Measurements from ENCODE around the gene ABHD14A.
"Not testable (repeated sequence)": the region's sequence is repeated elsewhere in the genome, so short reads cannot be mapped to it uniquely, and the experiment has no call there.

Gene ABHD14A

DNA sequence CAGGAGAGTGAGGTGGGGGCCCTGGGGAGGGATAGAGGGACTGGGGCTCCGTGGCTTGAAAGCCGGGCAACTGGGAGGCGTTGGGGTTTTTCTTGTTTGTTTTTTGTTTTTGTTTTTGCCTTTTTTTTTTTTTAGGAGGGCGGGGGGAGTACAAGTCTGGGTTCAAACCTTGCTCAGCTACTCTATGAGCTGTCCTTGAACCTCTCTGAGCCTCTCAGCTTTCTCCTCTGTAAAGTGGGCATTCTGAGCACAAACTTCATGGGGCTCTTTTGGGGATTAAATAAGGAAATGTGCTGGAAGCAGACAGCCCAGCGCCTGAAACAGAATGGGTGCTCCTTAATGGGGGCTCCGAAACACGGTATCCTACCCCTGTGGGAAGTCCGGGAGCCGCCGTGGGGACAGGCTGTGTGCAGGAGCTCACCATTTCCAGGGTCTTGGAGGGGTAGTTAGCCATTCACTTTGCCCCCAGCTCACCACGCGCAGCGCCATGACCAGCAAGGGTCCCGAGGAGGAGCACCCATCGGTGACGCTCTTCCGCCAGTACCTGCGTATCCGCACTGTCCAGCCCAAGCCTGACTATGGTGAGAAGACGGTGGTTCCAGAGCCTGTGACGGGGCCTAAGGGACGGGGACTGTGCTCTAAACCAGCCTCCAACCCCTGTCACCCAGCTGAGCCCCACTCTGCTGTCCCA is 8.9 kb downstream of the ABHD14A start:
- TF ChIP-seq, protein P1, sequence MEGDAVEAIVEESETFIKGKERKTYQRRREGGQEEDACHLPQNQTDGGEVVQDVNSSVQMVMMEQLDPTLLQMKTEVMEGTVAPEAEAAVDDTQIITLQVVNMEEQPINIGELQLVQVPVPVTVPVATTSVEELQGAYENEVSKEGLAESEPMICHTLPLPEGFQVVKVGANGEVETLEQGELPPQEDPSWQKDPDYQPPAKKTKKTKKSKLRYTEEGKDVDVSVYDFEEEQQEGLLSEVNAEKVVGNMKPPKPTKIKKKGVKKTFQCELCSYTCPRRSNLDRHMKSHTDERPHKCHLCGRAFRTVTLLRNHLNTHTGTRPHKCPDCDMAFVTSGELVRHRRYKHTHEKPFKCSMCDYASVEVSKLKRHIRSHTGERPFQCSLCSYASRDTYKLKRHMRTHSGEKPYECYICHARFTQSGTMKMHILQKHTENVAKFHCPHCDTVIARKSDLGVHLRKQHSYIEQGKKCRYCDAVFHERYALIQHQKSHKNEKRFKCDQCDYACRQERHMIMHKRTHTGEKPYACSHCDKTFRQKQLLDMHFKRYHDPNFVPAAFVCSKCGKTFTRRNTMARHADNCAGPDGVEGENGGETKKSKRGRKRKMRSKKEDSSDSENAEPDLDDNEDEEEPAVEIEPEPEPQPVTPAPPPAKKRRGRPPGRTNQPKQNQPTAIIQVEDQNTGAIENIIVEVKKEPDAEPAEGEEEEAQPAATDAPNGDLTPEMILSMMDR (conservative IDR thresholded peaks at IDR 0.05; ENCODE audit: low read depth, low read length), result no peak
- H3K4me3 ChIP-seq (ENCODE audit: low read length), result peak overlapping the region; percentile 44
- DNase-seq (ENCODE audit: low read depth), result no peak

DNA sequence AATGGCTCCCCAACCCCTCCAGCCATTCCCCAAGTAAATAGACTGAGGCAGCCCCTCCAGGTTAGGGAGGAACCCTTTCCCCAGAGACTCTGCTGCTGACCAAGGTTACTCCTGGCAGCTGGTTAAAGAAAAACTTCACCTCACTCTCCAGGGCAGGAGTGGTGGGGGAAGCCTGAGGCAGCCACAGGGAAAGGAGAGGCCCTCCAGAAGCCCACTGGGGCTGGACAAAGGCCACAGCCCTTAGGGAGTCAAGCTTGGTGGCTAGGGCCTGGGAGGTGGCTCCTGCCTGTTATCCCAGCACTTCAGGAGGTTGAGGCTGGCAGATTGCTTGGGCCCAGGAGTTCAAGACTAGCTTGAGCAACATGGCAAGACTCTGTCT is 9.4 kb downstream of the ABHD14A start:
- TF ChIP-seq, protein P1 (conservative IDR thresholded peaks at IDR 0.05; ENCODE audit: low read depth, low read length), result no peak
- DNase-seq (ENCODE audit: low read depth), result no peak
- peak overlapping the region; percentile 44 for H3K4me3 ChIP-seq (ENCODE audit: low read length)

DNA sequence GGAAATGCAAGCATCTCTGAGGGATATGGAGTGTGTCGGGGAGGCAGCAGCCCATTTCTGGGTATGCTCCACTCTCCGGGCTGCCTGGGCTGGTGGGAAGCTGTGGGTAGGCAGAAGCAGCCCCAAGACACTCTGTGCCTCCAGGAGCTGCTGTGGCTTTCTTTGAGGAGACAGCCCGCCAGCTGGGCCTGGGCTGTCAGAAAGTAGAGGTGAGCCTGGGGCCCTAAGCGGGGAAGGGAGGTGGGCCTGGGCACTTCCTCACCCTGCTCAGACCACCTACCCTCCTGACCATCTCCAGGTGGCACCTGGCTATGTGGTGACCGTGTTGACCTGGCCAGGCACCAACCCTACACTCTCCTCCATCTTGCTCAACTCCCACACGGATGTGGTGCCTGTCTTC is 10.2 kb downstream of the ABHD14A start:
- DNase-seq (ENCODE audit: low read depth), result no peak
- TF ChIP-seq, protein P1 (conservative IDR thresholded peaks at IDR 0.05; ENCODE audit: low read depth, low read length), result no peak
- H3K4me3 ChIP-seq (ENCODE audit: low read length), result no peak overlapping the region

DNA sequence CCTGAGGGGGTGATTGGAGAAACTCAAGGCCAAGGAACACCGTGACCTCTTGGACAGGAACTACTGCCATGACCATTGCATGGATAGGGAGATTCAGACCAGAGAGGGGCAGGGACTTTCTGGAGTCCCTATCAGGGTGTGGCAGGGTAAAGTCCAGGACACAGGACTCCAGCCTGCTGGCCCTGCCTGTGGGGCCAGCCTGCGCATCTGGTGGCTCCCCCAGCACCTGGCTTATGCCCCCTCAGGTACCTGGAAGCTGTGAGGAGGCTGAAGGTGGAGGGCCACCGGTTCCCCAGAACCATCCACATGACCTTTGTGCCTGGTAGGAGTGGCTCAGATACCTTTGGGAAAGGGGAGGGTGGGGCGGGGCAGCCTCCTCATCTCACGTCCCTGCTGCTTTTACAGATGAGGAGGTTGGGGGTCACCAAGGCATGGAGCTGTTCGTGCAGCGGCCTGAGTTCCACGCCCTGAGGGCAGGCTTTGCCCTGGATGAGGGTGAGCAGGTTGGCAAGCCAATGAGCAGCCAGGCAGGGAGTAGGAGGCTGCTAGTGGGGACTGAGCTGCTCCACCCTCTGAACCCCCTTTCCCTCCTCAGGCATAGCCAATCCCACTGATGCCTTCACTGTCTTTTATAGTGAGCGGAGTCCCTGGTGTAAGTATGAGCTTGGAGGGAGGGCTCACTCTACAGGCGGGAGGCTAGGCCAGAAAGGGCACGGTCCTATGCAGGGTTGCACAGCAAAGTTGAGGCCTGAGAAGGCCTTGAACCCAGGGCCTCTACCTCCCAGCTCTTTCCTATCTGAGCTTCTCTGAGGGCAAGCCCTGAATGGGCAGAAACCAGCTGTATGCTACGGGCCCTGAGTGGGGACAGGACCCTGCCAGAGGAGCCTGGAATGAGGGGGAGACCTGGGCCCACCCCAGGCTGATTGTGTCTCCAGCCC is 11.4 kb downstream of the ABHD14A start:
- DNase-seq (ENCODE audit: low read depth), result no peak
- TF ChIP-seq, protein P1 (conservative IDR thresholded peaks at IDR 0.05; ENCODE audit: low read depth, low read length), result no peak
- no peak overlapping the region for H3K4me3 ChIP-seq (ENCODE audit: low read length)

DNA sequence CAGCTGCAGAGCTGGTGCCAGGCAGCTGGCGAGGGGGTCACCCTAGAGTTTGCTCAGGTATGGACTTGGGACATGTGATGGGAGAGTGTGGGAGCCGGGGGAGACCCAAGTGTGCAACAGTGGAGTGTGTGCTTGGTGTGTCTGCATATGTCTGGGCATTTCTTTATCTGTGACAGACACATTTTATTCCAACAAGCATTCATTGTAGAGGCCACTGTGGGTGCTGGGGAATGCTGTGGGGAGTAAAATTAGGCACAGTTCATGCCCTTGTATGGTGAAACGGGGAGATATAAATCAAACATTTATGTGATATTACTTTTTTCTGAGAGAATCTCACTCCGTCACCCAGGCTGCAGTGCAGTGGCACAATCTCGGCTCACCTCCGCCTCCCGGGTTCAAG is 12.7 kb downstream of the ABHD14A start:
- H3K4me3 ChIP-seq (ENCODE audit: low read length), result no peak overlapping the region
- TF ChIP-seq, protein P1 (conservative IDR thresholded peaks at IDR 0.05; ENCODE audit: low read depth, low read length), result no peak
- no peak for DNase-seq (ENCODE audit: low read depth)

DNA sequence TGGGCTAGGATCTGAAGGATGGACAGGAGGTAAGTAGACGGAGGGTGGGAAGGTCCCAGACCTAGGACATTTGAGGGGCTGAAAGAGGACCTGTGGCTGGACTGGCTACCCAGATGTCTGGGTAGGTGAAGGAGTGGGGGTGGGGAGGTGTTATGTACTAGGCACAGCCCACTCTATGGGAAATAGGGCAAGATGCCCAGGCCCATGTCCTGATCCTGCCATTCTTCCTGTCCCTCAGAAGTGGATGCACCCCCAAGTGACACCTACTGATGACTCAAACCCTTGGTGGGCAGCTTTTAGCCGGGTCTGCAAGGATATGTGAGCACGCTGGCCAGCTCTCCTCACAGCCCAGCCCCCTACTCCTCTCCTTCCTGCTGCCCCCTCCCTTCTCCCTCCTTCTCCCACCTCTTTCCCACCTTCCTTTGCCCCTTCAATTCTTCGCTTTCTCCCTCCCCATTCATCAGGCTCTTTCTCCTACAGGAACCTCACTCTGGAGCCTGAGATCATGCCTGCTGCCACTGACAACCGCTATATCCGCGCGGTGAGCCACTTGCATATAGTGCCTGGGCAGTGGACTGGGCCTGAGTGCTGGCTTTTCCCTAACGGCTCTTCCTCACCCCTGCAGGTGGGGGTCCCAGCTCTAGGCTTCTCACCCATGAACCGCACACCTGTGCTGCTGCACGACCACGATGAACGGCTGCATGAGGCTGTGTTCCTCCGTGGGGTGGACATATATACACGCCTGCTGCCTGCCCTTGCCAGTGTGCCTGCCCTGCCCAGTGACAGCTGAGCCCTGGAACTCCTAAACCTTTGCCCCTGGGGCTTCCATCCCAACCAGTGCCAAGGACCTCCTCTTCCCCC is 13.7 kb downstream of the ABHD14A start:
- no peak overlapping the region for H3K4me3 ChIP-seq (ENCODE audit: low read length)
- no peak for DNase-seq (ENCODE audit: low read depth)
- TF ChIP-seq, protein P1 (conservative IDR thresholded peaks at IDR 0.05; ENCODE audit: low read depth, low read length), result no peak

DNA sequence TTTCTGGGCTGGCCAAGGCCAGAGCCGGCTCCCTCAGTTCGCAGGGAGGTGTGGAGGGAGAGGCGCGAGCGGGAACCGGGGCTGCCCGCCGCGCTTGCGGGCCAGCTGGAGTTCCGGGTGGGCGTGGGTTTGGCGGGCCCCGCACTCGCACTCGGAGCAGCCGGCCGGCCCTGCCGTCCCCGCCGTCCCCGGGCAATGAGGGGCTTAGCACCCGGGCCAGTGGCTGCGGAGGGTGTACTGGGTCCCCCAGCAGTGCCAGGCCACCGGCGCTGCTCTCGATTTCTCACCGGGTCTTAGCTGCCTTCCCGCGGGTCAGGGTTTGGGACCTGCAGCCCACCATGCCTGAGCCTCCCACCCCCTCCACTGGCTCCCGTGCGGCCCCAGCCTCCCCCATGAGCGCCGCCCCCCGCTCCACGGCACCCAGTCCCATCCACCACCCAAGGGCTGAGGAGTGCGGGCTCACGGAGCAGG is 15.7 kb downstream of the ABHD14A start:
- H3K4me3 ChIP-seq (ENCODE audit: low read length); DNase-seq (ENCODE audit: low read depth): not testable (repeated sequence)

All from retinal pigment epithelial cell (primary cell).